Body of pancreas (tissue), 4 donors: Measurements from ENCODE around the gene NLGN2.

Source experiments
- CTCF ChIP-seq, 7 experiments: fragments of 450-650 bp in 4 of 7; fragments of 200-600 bp in 3 of 7; sonication (generic) in 3 of 7; IDR thresholded peaks; one replicate each; pipeline ENCODE4 v1.5.1; 2016 to 2019; ENCODE audit warnings: antibody characterized with exemption in 7 of 7
- POLR2A ChIP-seq, 3 donors: fragments of 450-650 bp; IDR thresholded peaks; one replicate each; pipeline ENCODE4 v1.6.1; 2016; ENCODE audit warnings: antibody characterized with exemption in 3 of 3, mild to moderate bottlenecking in 2 of 3

- no peak for TF ChIP-seq CTCF (IDR thresholded peaks at IDR 0.05)
- TF ChIP-seq POLR2A (IDR thresholded peaks at IDR 0.05), result no peak
Measured at GRCh38 chr17:7466639-7467341, 59.1 kb downstream of the NLGN2 start.
